GM19455 (cell line): ENCODE results near the gene KDM2B.
"Not testable (repeated sequence)": the region's sequence is repeated elsewhere in the genome, so short reads cannot be mapped to it uniquely, and the experiment has no call there.

Source experiments
- ATAC-seq: cut with Tn5 transposase; IDR thresholded peaks from one replicate; pipeline ENCODE4 v1.9.1; 2021; ENCODE audit not compliant: unreplicated experiment

The KDM2B gene

DNA sequence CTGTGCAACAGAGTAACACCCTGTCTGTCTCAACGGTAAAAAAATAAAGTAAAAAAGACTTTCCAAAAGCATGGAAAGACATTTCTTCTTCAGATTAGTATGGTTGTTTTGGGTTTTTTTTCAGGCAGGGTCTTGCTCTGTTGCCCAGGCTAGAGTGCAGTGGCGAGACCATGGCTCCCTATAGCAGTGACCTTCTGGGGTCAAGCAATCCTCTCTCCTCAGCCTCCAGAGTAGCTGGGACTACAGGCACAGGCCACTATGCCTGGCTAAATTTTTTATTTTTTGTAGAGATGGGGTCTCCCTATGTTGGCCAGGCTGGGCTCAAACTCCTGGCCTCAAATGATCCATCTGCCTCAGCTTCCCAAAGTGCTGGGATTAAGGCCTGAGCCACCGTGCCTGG is 72.8 kb downstream of the KDM2B start:
- ATAC-seq = no peak

DNA sequence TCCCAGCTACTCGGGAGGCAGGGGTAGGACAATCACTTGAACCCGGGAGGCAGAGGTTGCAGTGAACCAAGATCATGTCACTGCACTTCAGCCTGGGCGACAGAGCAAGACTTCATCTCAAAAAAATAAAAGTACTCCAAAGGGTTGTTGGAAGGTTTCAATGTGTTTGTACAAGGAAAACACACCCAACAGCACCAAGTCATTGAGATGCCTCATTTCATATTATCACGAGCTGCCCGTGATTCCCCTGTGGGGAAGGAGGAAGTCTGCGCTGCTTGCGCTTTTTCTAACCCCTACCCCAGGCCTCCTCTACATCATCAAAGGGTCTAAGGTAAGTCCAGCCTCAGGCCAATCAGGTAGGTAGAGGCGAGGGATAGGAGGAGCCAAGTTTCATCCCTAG is 73.6 kb downstream of the KDM2B start:
- no peak for ATAC-seq

DNA sequence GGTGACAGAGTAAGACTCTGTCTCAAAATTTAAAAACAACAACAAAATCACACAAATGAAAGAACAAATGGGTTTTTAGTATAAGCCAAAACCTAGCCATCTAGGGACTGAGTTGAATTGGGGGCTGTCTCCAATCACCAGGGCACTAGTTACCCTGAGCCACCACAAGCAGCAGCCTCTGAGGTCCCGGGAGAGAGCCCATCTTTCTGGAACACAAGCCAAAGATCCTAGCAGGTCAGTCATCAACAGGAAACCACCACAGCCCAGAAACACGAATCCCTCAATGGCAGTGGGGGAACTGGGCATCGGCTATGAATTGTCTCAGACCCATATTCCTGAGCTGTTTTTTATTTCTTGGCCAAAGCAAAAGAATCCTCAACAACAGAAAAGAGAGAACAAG is 75.3 kb downstream of the KDM2B start:
- ATAC-seq = no peak

DNA sequence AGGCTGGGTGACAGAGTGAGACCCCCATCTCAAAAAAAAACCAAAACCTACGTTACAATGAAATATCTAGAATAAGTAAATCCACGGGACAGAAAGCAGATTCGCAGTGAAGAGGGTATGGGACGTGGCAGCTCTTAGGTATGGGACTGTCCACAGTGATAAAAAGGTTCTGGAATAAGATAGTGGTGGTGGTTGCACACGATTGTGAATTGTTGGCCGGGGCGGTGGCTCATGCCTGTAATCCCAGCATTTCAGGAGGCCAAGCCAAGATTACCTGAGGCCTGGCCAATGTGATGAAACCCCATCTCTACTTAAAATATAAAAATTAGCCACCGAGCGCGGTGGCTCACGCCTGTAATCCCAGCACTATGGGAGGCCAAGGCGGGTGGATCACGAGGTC is 76.3 kb downstream of the KDM2B start:
- no peak for ATAC-seq

DNA sequence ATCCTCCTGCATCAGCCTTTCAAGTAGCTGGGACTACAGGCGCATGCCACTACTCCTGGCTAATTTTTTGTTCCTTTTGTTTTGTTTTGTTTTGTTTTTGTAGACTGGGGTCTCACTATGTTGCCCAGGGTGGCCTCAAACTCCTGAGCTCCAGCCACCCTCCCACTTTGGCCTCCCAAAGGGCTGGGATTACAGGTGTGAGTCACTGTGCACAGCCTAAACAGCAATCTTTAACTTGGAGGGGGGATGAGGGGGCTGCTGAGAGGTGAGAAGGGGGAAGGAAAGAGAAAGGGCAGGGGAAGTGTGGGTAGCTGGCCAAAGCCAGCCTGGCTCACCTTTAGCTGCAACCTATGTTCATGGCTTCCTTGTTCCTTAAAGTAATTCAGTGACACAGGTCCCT is 77.4 kb downstream of the KDM2B start:
- ATAC-seq = no peak

DNA sequence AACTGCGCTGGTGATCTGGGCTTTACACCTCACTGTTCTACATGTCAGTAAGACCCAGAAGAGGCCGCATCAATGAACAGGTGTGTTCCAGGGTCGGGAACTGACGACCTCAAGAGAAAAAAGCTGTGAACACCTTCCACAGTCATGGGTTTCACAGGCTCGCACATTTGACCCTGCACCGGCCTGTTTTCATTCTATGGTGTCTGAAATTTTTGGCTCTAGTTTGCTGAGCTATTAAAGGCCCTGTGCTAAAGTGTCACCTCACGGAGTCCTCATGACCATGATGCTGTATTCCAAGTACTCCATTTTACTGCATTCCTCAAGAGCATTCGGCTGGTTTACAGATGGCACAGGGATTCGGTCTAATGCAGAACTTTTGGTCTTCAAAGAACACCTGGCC is 78.9 kb downstream of the KDM2B start:
- no peak for ATAC-seq

DNA sequence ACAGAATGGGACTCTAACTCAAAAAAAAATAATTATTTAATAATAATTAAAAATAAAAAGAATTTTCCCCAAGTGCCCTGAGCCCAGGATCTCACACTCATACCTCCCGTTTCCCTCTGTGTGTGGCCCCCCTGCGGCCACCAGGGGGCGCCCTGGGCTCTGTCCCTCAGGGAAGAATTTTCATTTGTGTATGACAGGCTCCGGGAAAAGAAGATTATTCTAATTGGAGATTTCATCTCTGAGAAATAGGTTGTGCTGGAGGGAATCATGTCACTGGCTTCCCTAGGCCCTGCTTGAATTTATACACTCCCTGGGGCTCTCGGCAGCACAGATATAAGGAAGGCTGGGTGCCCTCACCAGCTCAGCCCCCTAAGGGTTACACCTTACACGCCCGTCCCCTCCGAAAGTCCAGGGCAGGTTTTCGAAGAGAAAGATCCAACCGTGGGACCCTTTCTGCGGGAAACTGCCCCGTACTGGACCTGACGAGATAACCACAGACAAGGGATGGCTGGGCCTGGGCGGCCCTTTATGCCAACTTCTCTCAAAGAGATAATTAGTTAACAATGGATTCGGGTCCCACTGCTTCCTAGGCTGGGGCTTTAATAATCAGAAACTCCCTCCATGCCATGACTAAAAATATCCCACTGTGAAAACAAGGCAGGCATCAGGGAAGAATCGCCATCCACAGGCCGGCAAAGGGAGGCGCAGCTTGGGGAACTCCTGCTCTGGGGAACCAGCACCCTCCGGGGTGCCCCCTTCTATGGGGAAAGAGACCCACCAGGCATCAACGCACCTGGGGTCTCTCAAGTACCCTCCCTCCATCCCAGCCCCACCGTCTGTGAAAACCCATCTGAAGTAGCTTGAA is 80.7 kb downstream of the KDM2B start:
- peak; percentile 72 for ATAC-seq

DNA sequence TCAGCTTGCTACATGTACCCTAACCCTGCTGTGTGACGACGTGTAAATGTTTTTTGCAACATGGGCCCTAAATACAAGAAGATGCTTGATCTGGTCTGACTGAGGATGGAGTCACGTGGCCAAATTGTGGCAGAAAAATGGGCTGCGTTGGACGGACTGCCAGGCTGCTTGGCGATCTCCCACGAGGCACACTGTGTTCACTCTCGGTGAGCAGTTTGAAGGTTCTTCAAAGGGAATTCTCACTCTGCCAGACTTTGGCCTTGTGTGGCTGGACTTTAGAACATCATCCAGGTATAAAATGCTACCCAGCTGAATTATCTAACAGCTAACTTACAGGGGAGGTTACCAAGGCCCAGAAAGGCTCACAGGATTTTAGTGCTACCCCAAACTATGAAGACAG is 85.1 kb downstream of the KDM2B start:
- no peak for ATAC-seq

DNA sequence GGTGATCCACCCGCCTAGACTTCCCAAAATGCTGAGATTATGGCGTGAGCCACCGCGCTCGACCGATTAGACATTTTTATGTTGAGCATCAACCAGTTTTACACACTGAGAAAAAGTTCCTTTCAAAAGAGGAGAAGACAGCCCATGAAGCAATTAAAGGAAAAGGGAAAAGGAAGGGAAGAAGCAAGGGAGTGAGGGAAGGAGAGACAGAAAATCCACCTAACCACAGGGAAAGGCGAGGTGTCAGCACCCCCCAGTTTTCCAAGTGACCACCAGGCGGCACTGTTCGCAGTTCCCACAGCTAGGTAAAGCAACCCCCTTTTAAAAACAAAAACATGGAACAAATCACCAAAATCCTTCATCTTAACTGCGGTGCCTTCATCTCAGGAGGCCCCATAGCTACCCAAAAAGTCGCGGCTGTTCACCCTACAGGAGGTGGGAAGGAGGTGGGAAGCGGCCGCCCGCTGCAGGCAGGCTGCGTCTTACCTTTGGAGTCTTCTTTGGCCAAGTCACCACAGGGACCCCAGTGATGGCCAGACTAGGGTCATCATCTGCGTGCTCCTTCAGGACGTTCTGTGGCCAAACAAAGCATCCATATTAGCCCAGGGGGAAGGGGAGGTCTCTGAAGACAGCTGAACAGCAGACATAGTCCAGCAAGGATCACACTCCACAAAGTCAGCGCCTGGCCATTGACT is 86.6 kb downstream of the KDM2B start:
- ATAC-seq = no peak

DNA sequence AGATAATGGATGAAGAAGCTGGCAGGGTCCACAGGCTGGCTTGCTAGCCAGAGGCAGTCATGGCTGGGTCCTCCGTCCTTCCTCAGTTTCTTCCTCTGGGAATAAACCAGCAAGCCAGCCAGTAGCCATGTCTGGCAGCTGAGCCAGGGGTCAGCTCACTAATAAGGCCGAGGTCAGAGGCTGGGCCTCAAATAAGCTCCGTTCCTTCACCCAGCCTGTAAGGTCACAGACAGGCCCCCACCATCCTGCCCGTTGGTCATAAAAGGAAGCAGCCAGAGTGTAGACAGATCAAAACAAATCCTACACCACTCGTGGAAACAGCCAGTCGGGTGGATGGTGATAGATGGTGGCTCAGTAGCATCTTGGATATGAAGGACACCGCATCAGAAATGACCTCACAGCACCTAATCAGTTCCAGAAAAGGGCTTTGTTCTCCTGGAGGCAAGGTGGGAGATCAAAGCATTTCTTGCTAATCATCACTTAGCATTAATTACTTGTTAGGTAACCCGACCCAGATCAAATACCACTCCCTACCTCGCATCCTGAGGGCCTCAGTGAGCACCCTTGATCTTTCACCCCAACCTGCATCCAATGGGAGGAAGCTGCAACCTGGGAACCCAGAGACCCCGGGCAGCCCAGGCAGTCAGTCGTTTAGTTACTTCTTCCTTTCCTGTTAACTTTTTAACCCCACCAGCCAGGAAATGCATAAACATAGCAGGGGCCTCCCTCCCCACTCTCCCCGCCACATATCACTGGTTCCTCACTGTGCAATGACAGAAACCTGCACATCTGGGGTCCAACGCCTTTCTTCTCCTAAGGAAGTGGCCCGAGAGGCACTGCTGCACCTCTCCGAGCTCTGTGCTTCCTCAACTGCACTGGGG is 90.2 kb downstream of the KDM2B start:
- no peak for ATAC-seq

DNA sequence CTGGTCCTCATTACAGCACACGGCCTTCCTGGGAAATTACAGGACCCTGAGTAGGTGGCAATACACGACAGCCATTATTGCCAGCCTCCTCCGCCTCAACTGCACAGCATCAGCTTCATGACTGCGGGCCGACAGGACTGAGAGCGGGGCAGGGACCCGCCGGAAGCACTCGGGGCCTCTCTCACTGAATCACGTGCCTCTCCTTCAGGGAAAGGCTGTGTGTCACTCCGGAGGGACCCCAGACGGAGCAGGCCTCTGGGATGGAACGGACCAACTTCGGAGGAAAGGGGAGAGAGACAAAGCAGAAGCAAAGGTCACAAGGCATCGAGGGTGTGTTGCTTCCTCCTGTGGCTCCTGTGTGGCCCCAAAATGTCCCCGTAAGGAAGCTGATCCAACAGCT is 90.9 kb downstream of the KDM2B start:
- no peak for ATAC-seq

DNA sequence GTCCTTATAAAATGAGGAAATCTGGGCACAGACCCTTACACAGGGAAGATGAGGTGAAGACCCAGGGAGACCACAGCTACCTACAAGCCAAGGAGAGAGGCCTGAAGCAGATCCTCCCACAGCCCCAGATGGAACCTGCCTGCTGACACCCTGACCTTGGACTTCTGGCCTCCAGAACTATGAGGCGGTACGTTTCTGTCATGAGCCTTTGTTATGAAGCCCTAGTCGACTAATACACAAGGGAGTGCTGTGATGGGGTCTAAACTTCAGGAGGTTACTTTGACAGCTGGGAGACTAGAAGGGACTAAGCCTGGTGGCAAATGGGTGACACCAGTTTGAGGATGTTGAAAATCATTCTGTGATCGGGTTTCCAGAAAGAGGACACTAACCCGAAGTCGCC is 95.9 kb downstream of the KDM2B start:
- no peak for ATAC-seq

DNA sequence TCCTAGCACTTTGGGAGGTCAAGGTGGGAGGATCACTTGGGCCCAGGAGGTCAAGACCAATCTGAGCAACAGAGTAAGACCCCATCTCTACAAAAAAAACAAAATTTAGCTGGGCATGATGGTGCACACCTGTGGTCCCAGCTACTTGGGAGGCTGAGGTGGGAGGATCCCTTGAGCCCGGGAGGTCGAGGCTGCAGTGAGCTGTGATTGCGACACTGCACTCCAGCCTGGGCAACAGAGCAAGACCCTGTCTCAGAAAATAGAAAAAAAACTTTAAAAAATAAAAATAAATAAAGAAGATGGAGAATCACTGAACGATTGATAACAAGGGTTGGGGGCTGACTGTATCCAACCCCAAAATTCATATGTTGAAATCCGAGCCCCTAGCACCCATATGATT is 96.3 kb downstream of the KDM2B start:
- ATAC-seq = not testable (repeated sequence)

DNA sequence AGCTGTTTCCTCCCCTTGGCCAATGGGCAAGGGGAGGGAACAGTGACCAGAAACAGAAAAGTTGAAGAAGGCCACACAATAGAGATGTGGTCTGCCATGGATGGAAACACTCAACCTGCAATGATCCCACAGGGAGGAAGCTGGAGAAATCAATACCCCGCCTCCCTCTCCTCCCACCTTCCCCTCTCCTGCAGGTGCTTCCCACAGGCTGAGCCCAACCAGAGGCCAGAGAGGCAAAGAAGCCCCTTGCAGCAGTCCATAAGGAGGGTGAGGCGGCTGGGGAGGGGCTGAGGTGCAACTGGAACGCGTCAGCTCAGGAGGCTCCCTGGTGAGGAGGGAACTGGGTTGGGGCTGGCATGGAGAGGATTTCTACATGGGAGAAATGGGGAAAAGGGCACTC is 96.9 kb downstream of the KDM2B start:
- ATAC-seq = no peak

DNA sequence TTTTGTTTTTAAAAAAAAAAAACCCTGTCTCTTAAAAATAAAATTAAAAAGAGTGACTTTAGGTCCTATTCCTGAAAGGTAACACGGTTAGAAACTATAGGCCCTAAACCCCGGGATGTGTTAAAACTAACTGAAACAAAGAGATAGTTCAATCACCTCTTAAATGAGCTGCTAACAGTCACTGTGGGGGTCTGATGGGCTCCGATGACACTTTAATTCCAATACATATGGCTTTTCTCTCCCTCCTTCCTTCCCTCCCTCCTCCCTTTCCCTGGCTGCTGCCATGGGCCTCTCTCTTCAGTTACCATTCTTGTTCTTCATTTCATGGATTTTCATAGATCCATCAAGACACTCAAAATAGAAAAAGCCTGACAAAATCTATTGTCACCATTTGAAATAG is 104.3 kb downstream of the KDM2B start:
- ATAC-seq = no peak

DNA sequence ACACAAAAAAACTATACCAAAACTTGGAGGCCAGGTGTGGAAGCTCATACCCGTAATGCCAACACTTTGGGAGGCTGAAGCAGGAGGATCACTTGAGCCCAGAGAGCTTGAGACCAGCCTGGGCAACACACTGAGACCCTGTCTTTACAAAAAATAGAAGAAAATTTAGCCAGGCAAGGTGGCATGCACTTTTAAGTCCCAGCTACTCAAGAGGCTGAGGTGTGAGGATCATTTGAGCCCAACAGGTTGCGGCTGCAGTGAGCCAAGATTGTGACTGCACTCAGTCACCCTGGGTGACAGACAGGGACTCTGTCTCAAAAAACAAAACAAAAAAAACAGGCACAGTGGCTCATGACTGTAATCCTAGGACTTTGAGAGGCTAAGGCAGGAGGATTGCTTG is 105.5 kb downstream of the KDM2B start:
- ATAC-seq = no peak

DNA sequence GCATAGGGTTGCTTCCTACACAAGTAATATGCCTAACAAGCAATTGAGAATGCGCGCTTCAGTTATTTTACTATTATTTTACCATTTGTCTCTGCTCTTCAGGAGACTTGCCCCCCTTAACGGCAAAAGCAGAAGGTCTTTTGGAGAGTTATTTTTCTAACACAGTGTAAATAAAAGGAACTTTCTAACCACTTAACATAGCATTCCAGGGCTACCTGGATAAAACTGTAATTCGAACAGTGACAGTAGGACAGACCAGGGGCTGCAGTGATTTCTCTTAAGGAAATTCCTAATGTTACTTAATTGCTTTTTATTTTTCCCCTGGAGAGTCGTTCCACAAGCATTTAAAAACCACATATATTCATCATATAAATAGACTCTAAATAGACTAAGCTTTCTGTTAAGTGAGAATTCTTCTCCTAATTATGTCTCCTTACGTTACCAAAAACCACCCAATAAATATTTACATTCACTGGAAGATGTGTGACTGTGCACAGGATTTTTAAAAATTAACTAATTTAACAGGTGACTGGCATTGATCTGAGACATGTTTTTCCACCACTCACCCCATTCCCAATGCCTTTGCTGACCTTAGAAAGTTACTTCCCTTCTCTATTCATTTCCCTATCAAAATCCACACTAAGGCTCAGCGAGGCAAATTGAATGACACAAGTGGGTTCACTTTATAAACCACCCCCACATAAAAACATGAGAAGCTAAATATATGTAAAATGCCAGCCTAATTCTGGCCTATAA is 108.5 kb downstream of the KDM2B start:
- ATAC-seq = no peak

DNA sequence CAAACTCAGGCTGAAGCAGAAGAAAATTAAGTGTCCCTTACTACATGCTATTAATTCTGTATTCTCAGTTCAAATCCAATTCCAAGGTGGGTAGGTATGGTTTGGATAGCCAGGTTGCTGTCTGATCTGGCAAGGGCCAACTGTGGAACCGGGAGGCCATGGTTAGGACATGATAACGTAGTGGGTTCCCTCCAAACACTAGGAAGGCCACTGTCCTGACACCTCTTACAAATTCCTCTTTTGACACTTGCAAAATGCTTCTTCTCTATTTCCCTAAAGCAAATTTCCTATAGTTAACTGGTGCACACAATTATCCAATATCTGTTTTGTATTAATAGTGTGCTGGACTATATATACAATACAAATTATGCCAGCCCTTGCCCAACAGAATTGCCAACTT is 110.1 kb downstream of the KDM2B start:
- no peak for ATAC-seq

DNA sequence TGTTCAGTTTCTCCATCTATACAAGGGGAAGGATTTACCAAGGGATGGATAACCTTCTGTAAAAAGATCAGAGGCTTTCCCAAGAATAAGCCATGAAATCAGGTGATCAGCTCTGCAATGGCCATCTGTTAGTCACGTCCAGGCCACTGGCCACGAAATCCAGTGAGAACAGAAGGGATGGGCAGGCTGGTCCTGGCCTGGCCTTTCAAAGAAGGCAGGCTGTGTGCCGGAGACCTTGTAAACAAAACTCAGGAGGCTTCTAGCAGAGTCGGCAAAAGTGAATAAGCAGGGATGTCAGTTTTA is 112.4 kb downstream of the KDM2B start:
- no peak for ATAC-seq

DNA sequence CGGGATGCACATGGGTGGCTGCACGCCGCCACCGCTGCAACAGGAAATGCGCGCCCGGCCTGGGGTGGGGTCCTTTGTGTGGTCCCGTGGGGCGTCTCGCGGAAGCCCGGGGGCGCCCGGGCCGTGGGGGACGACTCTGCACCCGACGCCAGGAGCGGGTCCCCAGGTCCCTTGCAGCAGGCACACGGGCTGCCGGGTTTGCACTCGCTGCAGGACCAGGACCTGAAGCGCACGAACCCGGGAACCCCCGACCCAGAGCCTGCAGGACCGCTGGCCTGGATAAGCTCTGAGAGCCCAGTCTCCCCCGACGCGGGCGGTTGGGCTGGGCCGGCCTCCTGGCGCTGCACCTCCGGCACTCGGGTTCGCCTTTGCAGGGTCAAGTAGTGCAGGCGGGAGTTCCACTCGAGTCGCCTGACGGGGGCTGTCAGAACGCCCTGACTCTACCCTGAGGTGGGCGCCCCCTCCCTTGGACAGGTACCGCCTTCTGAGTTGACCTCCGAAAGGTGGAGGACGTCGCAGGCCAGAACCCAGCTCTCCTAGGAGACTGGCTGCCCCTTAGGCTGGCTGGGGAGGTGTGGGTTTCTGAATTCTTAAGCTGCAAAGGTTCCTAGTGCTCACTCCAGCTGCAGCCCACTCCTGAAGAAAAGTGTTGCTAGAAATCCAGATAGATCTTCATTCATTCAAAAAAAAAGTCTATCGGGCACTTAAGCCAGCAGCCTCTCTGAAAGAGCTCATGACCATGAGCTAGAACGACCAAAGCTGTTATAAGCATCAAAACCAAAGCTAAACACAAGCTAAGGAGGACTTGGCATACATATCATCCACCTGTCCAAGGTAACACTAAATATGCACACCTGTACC is 113.0 kb downstream of the KDM2B start:
- peak; percentile 12 for ATAC-seq
